NB4 (cell line): Measurements from ENCODE around the gene MPZL3.

Source experiments
- MYC ChIP-seq: IDR thresholded peaks from 2 replicates; pipeline ENCODE4 v1.6.1; 2011; ENCODE audit warnings: low read depth, low read length
- POLR2A ChIP-seq: IDR thresholded peaks from 2 replicates; pipeline ENCODE4 v1.6.1; 2011; ENCODE audit warnings: mild to moderate bottlenecking; ENCODE audit not compliant: insufficient read length; ENCODE audit errors: extremely low read depth
- TF ChIP-seq, protein P1 (sequence below): IDR thresholded peaks from one replicate; pipeline ENCODE4 v1.5.1; 2012; ENCODE audit warnings: low read depth, low read length

DNA sequence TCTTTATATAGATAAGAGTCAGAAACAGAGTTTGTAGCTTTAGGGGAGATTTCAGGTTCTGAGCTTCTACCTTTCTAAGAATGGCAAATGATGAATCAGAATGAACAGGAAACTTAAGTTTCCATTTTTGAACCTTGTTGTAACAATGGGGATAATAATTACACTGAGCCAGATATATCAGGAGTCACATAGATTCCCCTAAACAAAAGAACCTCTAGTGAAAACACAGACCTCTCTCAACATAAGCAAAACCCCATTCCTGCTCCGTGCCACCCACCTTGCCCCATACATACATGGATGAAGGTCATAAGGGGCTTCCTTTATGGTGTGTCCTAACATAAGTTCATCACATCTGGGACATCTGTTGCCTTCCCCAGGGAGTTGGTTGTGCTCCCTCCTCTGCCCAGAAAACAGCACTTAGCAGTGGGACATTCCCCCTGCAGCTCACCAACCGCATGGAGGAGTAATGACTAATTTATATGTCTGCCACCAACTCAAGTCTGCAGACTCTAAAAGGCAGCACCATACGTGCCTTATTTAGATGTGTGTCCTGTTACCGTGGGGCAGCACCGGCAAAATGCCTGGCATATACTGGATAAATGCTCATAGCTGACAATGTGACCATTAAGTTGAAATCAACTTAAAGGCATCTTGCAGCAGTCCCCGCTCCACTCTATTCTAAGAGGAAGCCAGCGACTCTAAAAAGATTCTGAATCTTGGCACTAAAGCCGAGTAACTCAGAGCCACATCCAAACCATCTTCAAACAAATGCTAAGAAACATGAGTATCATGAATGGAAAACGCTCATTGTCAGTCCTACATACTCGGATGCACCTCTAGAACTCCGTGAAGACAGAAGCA is 35.3 kb downstream of the MPZL3 start:
- TF ChIP-seq POLR2A (no peak), MYC (no peak)
- TF ChIP-seq, protein P1, sequence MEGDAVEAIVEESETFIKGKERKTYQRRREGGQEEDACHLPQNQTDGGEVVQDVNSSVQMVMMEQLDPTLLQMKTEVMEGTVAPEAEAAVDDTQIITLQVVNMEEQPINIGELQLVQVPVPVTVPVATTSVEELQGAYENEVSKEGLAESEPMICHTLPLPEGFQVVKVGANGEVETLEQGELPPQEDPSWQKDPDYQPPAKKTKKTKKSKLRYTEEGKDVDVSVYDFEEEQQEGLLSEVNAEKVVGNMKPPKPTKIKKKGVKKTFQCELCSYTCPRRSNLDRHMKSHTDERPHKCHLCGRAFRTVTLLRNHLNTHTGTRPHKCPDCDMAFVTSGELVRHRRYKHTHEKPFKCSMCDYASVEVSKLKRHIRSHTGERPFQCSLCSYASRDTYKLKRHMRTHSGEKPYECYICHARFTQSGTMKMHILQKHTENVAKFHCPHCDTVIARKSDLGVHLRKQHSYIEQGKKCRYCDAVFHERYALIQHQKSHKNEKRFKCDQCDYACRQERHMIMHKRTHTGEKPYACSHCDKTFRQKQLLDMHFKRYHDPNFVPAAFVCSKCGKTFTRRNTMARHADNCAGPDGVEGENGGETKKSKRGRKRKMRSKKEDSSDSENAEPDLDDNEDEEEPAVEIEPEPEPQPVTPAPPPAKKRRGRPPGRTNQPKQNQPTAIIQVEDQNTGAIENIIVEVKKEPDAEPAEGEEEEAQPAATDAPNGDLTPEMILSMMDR = no peak
